Activated gamma-delta T cell (primary cell): Measurements from ENCODE around the gene CD164L2.

Source experiments
- DNase-seq: peaks from one replicate; lab custom pipeline; 2025; lab: John Stamatoyannopoulos, UW

Gene CD164L2

DNA sequence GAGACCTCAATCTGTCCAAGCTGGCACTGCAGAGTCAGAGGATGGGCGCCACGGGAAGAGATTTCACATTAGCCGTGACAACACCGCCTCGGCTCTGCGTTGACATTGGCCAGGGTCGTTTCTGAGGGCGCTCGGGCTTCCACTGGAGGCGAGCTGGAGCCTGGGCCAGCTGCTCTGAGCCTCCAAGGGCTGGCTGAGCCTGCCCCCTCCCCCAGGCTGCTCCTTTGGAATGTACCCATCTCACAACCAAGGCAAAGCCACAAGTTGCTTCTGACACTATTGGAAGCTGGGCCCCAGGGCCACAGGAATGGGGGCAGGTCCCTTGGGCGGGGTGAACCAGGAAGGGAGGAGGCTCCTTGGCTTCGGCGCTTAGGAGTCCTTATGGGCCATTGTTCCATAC, 21.9 kb upstream of the CD164L2 start:
- no peak for DNase-seq

DNA sequence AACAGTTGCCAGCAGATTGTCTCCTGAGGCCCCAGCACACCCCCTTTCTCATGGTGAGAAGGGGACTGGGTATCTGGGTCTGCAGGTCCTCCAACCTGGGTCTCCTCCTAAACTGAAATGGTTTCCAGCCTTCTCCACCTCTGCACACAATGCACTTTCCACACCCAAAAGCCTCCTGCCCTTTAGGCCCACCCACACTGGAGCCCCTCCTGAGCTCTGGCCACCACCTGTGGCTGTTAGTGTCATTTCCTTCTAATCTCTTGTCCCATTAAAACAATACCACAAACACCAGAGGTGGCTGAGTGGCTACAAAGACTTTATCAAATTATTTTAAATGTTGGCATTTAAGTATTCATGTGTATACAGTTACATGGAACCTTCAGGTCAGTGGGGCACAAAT, 20.8 kb upstream of the CD164L2 start:
- DNase-seq = no peak

DNA sequence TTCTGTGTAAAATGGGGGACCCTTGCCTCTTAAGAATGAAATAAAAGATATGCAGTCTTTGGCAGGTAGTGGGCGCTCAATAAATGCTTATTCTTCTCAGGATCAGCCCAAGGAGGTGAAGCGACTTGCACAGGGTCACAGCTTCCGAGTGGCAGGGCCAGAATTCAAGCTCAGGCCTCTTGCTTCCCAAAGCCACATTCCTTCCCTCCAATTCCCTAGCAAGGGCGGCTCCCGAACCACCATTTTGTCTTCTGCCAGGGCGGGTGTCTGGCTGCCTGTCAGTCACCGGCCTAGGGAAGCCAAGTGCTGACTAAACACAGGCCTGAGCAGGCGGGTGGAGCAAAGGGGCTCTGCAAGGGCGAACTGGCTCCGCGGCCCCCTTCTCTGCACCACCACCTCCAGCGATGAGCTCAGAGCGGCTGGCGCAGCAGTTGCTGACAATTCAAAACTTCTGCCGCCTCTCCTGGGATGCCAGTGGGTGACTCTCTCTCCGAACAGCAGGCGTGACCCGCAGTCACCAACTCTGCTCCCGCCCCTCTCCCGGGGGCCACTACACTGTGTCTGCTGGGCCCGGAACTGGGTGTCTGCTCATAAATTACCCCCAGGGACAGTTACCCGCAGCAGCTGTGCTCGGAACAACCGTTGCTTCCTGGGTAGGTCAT, 20.1 kb upstream of the CD164L2 start:
- no peak for DNase-seq

DNA sequence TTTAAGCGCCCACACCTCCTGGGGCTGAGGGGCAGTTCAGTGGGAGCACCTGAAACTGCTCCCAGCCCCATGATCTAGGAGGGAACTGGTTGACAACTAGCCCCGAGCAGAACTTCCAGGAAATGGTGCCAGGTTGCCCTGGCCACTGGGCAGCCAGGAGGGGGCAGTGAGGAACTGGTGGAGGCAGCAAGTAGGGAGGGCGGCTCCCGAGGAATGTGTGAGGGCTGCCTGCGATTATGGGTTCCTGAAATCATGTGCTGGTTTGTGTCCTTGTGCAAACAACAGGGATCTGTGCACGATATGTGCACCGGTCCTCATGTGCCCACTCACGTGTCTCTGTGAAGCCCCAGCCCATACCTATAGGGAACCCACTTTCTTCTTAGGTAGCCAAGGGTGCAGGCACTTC, 19.2 kb upstream of the CD164L2 start:
- no peak for DNase-seq

DNA sequence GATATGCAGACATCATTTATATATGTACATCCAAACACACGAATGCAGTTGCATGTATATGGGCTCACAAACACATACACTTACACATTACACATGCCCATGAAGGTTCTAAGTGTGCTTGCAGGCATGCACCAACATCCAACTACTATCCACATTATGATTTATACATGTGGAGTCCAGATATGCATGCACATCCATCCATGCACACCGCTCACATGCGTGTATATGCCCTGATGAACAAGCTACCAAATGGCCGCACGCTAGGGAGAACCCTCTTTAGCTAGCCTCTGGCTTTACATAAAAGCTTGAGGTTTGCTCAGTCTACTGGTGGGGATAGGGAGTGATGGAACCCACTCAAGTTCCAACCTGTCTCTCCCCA, 17.8 kb upstream of the CD164L2 start:
- no peak for DNase-seq

DNA sequence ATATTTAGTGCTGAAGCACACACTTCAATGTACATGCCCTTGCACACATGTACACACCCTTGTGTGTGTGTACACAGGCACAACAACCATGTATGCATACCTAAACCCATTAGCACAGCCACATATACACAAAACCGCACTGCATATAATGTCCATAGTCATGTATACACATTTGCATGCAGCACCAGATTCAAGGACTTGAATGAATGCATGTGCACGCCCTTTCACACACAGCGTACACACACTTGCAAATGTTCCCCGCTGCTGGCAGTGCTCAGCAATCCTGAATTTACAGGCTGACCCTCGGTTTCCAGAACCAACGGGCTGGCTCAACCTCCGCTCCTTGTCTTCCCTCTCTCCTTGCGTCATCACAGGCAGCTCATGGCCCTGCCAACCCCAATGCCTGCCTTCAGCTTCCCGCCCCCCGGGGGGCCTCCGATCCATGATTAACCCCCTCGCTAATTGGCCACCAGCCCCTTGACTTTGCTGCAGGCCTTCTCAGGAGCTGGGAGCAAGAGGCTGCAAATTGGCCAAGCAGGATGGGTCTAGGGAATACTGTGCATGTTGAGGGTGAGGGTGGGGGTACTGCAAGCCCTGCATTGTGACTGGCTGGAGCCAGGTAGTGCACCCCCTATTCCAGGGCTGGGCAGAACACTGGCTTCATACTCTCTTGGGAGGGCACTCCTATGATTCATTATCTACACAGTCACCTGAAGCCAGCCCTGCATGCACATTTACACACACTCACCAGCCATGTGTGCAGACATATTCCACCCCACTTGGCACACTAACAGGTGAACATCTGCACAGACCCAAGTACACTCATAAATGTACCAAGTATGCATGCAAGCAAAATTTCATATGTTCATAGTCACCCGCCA, 17.2 kb upstream of the CD164L2 start:
- no peak for DNase-seq

DNA sequence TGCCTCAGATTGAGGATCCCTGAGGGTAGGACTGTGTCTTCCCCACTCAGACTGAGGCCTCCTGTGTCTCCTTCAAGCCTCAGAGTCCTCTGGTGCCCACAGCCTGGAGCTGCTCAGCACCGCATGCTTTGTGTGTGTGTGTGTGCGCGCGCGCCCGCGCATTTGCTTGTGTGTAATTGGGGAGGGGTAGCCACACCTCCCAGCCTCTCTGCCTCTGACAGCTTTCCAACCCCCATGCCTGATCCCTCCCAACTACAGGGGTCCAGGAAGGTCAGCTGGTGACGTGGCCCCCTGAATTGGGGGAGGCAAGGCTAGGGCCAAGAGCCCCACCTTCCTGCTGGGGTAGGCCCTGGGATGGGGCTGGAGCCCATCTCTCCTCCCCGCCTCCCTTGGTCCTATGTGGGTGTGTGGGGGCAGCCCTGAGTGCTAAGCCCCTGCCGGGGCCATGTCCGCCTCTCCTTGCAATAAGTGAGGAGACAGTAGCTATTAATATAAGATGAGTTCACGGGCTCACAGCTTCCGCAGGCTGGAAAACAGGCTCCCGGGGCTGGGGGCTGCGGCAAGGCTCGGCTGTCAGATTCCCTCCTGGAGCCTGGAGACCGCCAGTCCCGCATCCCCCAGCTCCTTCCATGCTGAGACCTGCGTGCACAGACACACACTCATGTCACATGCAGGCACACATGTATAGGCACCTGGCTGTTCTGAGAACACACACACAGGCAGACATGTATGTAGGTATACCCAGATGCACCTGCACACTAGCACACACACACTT, 16.3 kb upstream of the CD164L2 start:
- no peak for DNase-seq

DNA sequence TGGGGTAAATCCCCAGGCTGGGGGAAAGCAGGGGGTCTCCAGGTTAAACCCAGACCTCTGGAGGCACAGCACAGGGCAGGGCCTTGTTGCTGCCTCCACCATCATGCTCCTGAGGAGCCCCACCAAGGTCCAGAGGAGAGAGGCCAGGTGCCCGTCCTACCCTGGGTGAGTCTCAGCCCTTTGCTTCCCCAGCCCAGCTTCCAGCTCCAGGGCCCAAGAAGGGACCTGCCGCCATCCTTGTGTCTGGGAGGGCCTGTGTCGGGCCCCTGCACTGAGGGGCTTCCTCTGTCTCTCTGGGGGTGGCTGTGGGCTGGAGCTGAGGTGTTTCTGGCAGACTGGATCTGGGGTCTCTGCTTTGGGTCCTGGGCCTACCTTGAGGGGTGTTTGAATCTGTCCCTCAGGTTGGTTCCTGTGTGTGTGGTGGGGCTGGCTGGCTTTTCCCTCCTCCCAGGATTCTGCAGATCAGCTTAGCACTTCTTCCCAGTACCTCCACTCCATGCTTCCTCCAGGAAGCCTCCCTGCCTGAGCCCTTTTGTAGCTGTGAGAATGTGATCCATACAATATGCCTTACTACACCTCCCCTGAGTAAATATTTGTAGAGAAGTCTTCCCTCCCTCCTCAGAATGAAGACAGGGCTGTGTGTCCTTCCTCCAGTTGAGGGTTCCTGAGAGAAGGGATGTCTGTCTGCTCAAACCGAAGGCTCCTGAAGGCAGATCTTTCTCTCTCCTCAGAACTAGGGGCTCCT, 15.4 kb upstream of the CD164L2 start:
- no peak for DNase-seq

DNA sequence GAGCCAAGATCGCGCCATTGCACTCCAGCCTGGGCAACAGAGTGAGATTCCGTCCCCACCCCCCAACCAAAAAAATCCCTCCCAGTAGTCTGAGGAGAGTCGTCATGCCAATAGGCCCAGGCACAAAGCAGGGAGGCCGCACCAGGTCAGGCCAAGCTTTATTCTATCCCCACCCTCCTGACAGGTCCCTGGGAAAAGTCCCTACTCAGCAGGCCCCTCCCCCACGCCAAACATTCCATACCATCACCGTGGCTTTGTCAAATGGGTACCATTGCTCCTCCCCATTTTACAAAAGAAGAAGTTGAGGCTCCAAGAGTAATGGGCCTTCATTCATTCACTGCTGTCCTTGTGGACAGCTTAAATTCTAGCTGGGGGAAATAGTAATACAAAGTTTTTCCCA, 14.6 kb upstream of the CD164L2 start:
- no peak for DNase-seq

DNA sequence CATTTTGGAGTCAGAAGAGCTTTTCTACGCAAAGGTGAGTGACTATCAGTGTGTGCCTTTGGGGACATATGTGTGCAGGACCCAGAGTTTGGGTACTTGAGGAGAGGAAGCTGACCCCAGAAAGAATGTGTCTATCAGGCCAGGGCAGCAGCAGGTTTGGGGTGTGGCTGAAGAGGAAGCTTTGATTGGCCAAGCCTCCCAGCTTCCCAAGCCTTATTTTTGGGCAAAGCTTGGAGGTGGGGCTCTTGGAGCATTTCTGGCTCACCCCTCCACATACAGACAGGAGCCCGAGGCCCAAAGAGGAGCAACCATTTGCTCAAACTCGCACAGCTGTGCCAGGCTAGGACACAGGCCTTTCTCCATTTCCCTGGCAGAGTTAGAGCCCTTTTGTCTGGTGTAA, 14.0 kb upstream of the CD164L2 start:
- DNase-seq = no peak

DNA sequence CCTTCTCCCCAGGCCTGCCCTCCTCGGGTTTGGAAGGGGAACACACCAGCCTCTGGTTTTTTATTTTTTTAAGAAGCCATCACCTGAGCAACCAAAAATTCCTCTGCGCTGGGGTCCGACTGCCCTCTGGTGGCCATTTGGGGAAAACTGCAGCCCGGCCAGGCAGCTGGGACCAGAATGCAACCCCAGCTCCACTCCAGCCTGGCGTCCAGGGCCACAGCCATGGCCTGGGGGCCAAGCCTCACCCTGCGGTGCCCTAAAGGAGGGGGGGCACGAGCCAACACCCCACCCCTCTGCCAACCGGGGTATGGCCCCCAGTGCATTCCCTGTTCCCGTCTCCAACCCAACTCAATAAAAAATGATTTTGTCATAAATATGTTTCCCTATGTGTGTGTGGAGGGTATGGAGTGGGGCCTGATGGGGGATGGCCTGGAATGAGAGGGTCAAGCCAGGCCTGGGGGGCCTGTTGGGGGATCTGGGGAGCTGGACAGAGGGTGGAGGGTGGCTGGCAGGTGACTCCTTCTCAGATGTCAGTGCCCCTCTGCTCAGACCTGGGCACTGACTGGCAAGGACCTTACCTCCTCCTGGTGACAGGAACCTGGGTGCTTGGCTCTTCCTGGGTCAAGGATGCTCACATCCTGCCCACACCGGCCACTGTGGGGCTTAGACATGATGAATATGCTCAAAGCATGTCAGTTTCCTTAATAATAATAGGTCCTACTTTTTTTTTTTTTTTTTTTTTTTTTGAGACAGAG, 12.5 kb upstream of the CD164L2 start:
- peak; percentile 40 for DNase-seq

DNA sequence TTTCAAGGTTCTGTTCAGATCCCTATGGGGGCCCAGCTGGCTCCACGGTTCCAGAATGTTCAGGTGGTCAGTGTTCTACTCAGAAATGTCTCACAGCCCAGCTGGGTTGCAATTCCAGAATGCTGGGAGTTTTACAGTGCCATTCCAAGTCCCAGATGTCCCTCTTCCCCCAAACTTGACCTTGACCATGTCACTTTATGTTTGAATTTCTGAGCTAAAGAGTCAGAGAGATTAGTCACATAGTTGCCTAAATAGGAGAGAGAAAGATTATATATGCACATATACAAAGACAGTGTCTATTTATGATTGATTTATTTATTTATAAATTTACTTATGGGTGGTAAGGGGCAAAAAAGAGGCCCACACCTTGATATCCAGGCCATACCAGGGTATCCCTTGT, 11.8 kb upstream of the CD164L2 start:
- DNase-seq = no peak

DNA sequence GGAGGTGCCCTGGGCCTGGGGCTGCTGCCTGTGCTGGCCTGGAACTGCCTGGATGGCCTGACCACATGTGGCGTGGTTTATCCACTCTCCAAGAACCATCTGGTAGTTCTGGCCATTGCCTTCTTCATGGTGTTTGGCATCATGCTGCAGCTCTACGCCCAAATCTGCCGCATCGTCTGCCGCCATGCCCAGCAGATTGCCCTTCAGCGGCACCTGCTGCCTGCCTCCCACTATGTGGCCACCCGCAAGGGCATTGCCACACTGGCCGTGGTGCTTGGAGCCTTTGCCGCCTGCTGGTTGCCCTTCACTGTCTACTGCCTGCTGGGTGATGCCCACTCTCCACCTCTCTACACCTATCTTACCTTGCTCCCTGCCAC, 11.1 kb upstream of the CD164L2 start:
- no peak for DNase-seq

DNA sequence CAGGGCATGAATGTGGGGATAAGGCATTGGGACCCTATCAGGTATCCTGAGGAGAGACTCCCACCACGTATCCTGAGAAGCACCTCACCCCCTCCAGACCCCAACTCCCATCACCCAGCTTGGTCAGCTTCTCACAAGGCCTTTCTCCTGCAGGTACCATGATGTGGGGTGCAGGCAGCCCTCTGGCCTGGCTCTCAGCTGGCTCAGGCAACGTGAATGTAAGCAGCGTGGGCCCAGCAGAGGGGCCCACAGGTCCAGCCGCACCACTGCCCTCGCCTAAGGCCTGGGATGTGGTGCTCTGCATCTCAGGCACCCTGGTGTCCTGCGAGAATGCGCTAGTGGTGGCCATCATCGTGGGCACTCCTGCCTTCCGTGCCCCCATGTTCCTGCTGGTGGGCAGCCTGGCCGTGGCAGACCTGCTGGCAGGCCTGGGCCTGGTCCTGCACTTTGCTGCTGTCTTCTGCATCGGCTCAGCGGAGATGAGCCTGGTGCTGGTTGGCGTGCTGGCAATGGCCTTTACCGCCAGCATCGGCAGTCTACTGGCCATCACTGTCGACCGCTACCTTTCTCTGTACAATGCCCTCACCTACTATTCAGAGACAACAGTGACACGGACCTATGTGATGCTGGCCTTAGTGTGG, 10.6 kb upstream of the CD164L2 start:
- no peak for DNase-seq

DNA sequence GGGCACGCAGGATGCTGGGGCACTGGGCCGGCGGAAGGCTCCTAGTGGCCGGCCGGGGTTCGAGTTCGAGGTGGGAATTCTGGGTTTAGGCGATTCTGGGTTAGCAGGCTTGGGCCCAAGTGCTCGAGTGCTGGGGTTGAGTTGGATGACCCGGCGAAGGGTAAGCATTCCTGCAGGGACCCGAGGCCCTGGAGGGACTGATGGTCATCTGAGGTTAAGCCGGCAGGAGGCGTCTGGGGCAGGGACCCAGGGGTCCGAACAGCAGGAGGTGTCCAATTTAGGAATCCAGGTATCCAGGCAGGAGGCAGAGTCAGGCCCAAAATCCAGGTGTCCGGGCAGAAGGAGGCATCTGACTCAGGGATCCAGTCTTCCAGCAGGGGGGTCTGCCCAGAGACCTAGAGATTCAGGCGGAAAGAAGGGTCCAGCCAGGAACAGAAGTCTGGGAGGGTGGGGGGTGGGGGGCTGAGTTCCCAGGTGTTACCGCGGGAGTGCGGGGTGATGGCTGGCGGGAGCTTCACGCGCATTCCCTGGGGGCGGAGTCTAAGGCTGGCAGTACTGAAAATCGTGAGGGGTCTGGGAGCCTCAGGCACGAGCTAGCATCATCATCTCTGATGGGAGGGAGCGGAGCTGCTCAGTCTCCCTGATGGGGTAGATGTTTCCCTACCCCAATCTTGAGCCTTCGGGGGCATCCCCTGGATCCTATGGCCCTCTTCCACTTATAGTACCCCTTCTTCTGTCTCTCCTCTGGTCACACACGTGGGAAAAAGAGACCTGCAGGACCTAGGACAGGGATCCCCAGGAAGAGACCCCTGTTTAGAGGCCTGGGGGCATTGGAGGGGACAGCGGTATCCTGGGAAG, 9.9 kb upstream of the CD164L2 start:
- no peak for DNase-seq

DNA sequence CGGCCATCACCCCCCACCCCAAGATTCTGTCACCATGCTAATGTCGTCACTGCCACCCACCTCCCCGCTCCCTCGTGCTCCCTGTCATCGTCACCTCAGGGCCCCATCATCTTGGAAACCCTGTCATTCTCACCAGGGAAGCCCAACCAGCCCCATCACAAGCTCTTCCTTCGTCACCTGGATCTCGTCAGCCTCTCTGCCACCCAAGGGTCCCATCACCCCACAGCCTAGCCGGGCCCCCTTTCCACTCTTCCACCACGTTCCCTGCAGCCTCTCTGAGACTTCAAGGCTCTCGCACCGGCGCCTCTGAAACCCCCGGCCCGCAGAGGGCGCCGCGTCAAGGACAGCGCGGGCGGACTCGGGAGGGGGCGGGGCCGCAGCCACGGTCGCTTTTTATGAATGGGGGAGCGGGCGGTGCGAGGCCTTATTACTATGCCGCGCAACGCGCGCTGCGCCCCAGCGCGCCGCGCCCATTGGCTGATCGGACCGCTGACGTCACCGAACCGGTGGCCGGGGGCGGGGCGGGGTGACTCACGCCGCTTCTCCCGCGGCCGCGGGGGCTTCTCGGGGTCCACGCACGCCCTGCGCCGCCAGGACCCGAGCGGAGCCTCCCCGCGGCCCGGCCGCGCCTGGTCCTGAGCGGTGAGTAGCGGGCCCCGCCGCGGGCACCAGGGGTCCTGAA, 9.1 kb upstream of the CD164L2 start, which contains the start of gene GPR3:
Gene GPR3 (plus strand): TSS at position 527 of the 682 bp plus-strand sequence. CDS start 1,177 bp downstream, outside the sequence.
- DNase-seq = peak; percentile 90

DNA sequence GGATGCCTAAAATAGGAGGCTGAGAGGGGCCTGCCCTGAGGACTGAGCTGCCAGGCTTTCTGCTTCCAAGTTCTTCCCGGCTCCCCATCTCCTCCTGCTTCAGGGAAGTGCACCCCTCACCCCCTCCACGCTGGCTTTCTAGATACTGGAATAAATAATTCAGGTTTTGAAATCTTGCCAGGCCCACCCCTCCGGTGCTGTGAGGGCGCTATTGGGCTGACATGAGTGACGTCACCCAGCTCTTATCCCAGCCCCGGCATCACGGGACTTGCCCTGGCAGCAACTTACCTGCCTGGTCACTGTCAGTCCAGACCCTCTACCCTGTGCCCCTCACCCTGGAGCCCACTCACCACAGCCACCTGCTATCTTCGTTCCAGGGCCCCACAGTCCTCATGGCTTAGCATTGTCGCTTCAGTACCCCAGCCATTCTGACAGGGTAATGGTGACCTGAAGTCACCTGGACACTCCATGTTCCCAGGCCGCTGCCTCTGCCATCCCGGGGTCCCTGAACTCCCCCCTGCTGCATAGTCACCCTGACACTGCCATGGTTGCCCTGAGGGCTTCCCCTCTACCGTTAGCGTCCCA, 8.5 kb upstream of the CD164L2 start:
- no peak for DNase-seq

DNA sequence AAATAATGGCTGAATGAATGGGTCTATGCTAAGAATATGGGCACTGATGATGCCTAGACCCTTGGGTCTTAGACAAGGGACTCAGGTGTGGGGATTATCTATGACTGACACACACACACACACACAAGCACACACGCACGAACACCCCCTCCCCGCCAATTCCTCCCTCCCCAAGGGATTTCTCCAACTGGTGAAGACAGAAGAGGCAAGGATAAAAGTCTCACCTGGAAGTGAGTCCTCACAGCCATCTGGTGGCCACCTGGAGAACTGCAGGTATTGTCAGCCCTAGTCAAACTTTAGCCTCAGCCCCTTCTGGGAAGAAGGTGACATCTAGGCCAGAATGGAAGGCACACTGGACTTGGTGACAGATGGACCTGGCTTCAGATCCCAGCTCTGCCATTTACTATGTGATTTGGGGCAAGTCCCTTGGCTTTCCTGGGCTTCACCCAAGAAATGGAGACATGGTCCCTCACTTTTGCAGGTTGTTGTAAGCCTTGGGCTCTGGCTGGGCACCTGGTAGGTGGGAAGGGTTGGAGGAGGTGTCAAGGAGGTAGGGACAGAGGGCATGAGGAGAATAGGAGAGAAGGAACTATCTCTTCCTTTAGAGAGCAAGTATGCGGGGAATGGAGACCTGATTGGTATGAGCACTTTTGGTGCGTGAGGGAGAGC, 5.3 kb upstream of the CD164L2 start:
- DNase-seq = no peak
